Thymus (tissue), 11 donors: ENCODE results near the gene SEZ6. TPM values are rescaled to one million over a fixed set of nuclear protein-coding genes. Genes with fewer than 3 reads are reported as not detected.

Experiments used
- DNase-seq, 9 donors: peaks; one replicate each; pipeline ENCODE4 v3.0.0-alpha.2; 2013; ENCODE audit warnings: low spot score in 9 of 9, low read depth in 6 of 9, missing footprints in 1 of 9
- H3K27ac ChIP-seq, 2 donors: one replicate each; pipeline ENCODE4 v1.5.1; 2013; ENCODE audit warnings: control low read depth in 1 of 2, low read depth in 1 of 2, low read length in 1 of 2, mild to moderate bottlenecking in 1 of 2, moderate library complexity in 1 of 2
- H3K27me3 ChIP-seq, 2 donors: one replicate each; pipeline ENCODE4 v1.5.1; 2013; ENCODE audit warnings: low read length in 1 of 2; ENCODE audit not compliant: control insufficient read depth in 2 of 2, insufficient read depth in 1 of 2
- H3K36me3 ChIP-seq, 2 donors: one replicate each; pipeline ENCODE4 v1.5.1; 2013; ENCODE audit warnings: low read length in 1 of 2, mild to moderate bottlenecking in 1 of 2, moderate library complexity in 1 of 2; ENCODE audit not compliant: control insufficient read depth in 2 of 2, insufficient read depth in 2 of 2
- H3K4me1 ChIP-seq, 2 donors: one replicate each; pipeline ENCODE4 v1.5.1; 2013; ENCODE audit warnings: low read length in 2 of 2; ENCODE audit not compliant: control insufficient read depth in 2 of 2, insufficient read depth in 2 of 2
- H3K4me3 ChIP-seq, 2 donors: one replicate each; pipeline ENCODE4 v1.5.1; 2013; ENCODE audit warnings: low read length in 2 of 2, control low read depth in 1 of 2, mild to moderate bottlenecking in 1 of 2
- H3K9me3 ChIP-seq, 2 donors: one replicate each; pipeline ENCODE4 v1.5.1; 2013; ENCODE audit warnings: low read length in 1 of 2, mild to moderate bottlenecking in 1 of 2; ENCODE audit not compliant: control insufficient read depth in 2 of 2, insufficient read depth in 1 of 2
- WGBS: extraction: QIAGEN DNeasy Blood & Tissue Kit; methylation state at CpG from one replicate; pipeline ENCODE4 v1.1.7; 2013; 5-methylcytosine and 5-hydroxymethylcytosine counted together
- polyA plus RNA-seq: library from polyadenylated mRNA; stranded (reverse); fragments of 200-250 nt; gene quantifications from one replicate; pipeline ENCODE4 v1.2.3, GENCODE V29; 2013
- total RNA-seq: library from RNA; stranded (reverse); fragments of 120-200 nt; gene quantifications from one replicate; pipeline ENCODE4 v1.2.4, GENCODE V29; 2013
- donor health status: healthy.

Gene SEZ6
- total and polyA plus RNA-seq, 2 donors, result 0.09 to 0.48 TPM

- no peaks in the 10 kb centered on the region for H3K9me3 ChIP-seq
- WGBS, result over 99% methylated on average over 2 of the region's 2 CpGs
- DNase-seq, result no peak
- H3K4me3 ChIP-seq, result no peak overlapping the region
- H3K27me3 ChIP-seq, result no peaks in the 10 kb centered on the region
- no peak overlapping the region for H3K27ac ChIP-seq
- peaks cover 20 to 61% of the 10 kb centered on the region in 2 donors for H3K36me3 ChIP-seq
- H3K4me1 ChIP-seq, result peaks cover 17 to 25% of the 10 kb centered on the region in 2 donors
Measured at GRCh38 chr17:28929787-28930186, 76.0 kb downstream of the SEZ6 start.

- WGBS, result 95% methylated on average over 2 of the region's 2 CpGs
- H3K36me3 ChIP-seq, result peaks cover 27 to 61% of the 10 kb centered on the region in 2 donors
- DNase-seq, result no peak
- H3K4me1 ChIP-seq, result peaks cover 17 to 22% of the 10 kb centered on the region in 2 donors
- H3K27me3 ChIP-seq, result no peaks in the 10 kb centered on the region
- no peak overlapping the region for H3K27ac ChIP-seq
- H3K4me3 ChIP-seq, result no peak overlapping the region
- H3K9me3 ChIP-seq, result no peaks in the 10 kb centered on the region
Measured at GRCh38 chr17:28928061-28928460, 77.8 kb downstream of the SEZ6 start.

GRCh38 chr17:28926786-28927185 is 79.0 kb downstream of the SEZ6 start:
- H3K27me3 ChIP-seq, result no peaks in the 10 kb centered on the region
- H3K36me3 ChIP-seq, result peaks cover 29 to 62% of the 10 kb centered on the region in 2 donors
- H3K4me3 ChIP-seq, result no peak overlapping the region
- H3K27ac ChIP-seq, result peak overlapping the region; percentile 69 to 84
- no peak for DNase-seq
- WGBS, result 97% methylated on average over 4 of the region's 4 CpGs
- no peaks in the 10 kb centered on the region for H3K9me3 ChIP-seq
- peaks cover 17 to 22% of the 10 kb centered on the region in 2 donors for H3K4me1 ChIP-seq

GRCh38 chr17:28926366-28926765 is 79.5 kb downstream of the SEZ6 start:
- peaks cover 34 to 65% of the 10 kb centered on the region in 2 donors for H3K36me3 ChIP-seq
- H3K4me1 ChIP-seq, result peaks cover 17 to 22% of the 10 kb centered on the region in 2 donors
- H3K27ac ChIP-seq, result peak overlapping the region; percentile 69 to 84
- H3K9me3 ChIP-seq, result no peaks in the 10 kb centered on the region
- H3K27me3 ChIP-seq, result no peaks in the 10 kb centered on the region
- no peak for DNase-seq
- 66% methylated on average over 2 of the region's 2 CpGs for WGBS
- no peak overlapping the region for H3K4me3 ChIP-seq

- Histone ChIP-seq H3K36me3 (peaks cover 38 to 69% of the 10 kb centered on the region in 2 donors), H3K4me1 (peaks cover 17 to 22% of the 10 kb centered on the region in 2 donors)
Measured at GRCh38 chr17:28925912-28926365, 79.9 kb downstream of the SEZ6 start.

GRCh38 chr17:28920201-28920600 is 85.6 kb downstream of the SEZ6 start:
- Histone ChIP-seq H3K27me3 (no peaks in the 10 kb centered on the region), H3K36me3 (peaks cover 72 to 87% of the 10 kb centered on the region in 2 donors), H3K9me3 (no peaks in the 10 kb centered on the region), H3K4me3 (no peak overlapping the region), H3K27ac (no peak overlapping the region), H3K4me1 (no peaks in the 10 kb centered on the region)
- DNase-seq, result no peak

More at GRCh38 chr17:28925912-28926365, 79.9 kb downstream of the SEZ6 start:
- H3K27ac ChIP-seq, result peak overlapping the region; percentile 69 to 91
- 4% methylated on average over 2 of the region's 2 CpGs for WGBS
- no peaks in the 10 kb centered on the region for H3K9me3 ChIP-seq
- no peaks in the 10 kb centered on the region for H3K27me3 ChIP-seq
- peak in 6 of 9 donors; percentile 33 to 78 (median 48) for DNase-seq
- no peak overlapping the region for H3K4me3 ChIP-seq

GRCh38 chr17:28918295-28918694 is 87.5 kb downstream of the SEZ6 start:
- H3K27me3 ChIP-seq, result no peaks in the 10 kb centered on the region
- no peaks in the 10 kb centered on the region for H3K9me3 ChIP-seq
- peaks cover 80 to 91% of the 10 kb centered on the region in 2 donors for H3K36me3 ChIP-seq
- H3K4me3 ChIP-seq, result no peak overlapping the region
- no peaks in the 10 kb centered on the region for H3K4me1 ChIP-seq
- WGBS, result 94% methylated on average over 2 of the region's 2 CpGs
- DNase-seq, result no peak
- H3K27ac ChIP-seq, result no peak overlapping the region

GRCh38 chr17:28917465-28917864 is 88.4 kb downstream of the SEZ6 start:
- H3K4me1 ChIP-seq, result no peaks in the 10 kb centered on the region
- no peak overlapping the region for H3K4me3 ChIP-seq
- H3K27ac ChIP-seq, result no peak overlapping the region
- no peak for DNase-seq
- H3K27me3 ChIP-seq, result no peaks in the 10 kb centered on the region
- no peaks in the 10 kb centered on the region for H3K9me3 ChIP-seq
- WGBS, result 98% methylated on average over 5 of the region's 5 CpGs
- H3K36me3 ChIP-seq, result peaks cover 85 to 92% of the 10 kb centered on the region in 2 donors

- Histone ChIP-seq H3K36me3 (peaks cover 88 to 93% of the 10 kb centered on the region in 2 donors), H3K4me3 (no peak overlapping the region)
- WGBS, result 96% methylated on average over 12 of the region's 12 CpGs
Measured at GRCh38 chr17:28917029-28917428, 88.8 kb downstream of the SEZ6 start.

More at GRCh38 chr17:28917029-28917428, 88.8 kb downstream of the SEZ6 start:
- Histone ChIP-seq H3K27me3 (no peaks in the 10 kb centered on the region), H3K27ac (no peak overlapping the region), H3K9me3 (no peaks in the 10 kb centered on the region), H3K4me1 (no peaks in the 10 kb centered on the region)
- DNase-seq, result no peak
